Thyroid gland (tissue), 4 donors: Measurements from ENCODE around the gene LCE5A. TPM values are rescaled to one million over a fixed set of nuclear protein-coding genes. Genes with fewer than 3 reads are reported as not detected.
"Not testable (repeated sequence)": the region's sequence is repeated elsewhere in the genome, so short reads cannot be mapped to it uniquely, and the experiment has no call there.

ENCODE experiments used
- DNase-seq, 2 donors: peaks; one replicate each; pipeline ENCODE4 v3.0.0-alpha.2; 2019
- H3K27ac ChIP-seq, 3 donors: fragments of 200-600 bp; sonication (generic); 1 replicate in 2 of 3; 2 replicates in 1 of 3; pipeline ENCODE4 v1.5.1; 2016 to 2019; ENCODE audit warnings: mild to moderate bottlenecking in 1 of 3, moderate library complexity in 1 of 3
- H3K27me3 ChIP-seq: fragments of 200-600 bp; sonication (generic); one replicate; pipeline ENCODE4 v1.5.1; 2019
- H3K36me3 ChIP-seq, 2 donors: fragments of 200-600 bp; sonication (generic); one replicate each; pipeline ENCODE4 v1.5.1; 2016 to 2019
- H3K4me1 ChIP-seq, 2 donors: fragments of 200-600 bp; sonication (generic); one replicate each; pipeline ENCODE4 v1.5.1; 2017 to 2019
- H3K4me3 ChIP-seq, 3 donors: fragments of 200-600 bp; sonication (generic); replicated peaks in 1 of 3; 1 replicate in 2 of 3; 2 replicates in 1 of 3; pipeline ENCODE4 v1.5.1; 2016; ENCODE audit warnings: mild to moderate bottlenecking in 1 of 3
- H3K9me3 ChIP-seq: fragments of 200-600 bp; sonication (generic); one replicate; pipeline ENCODE4 v1.5.1; 2017
- CTCF ChIP-seq, 6 experiments: fragments of 200-600 bp in 3 of 6; fragments of 450-650 bp in 3 of 6; sonication (generic) in 3 of 6; IDR thresholded peaks; one replicate each; pipeline ENCODE4 v1.5.1; 2016 to 2019; ENCODE audit warnings: antibody characterized with exemption in 6 of 6, mild to moderate bottlenecking in 2 of 6, inconsistent platforms in 1 of 6, moderate library complexity in 1 of 6
- POLR2A ChIP-seq, 2 donors: fragments of 450-650 bp; IDR thresholded peaks; one replicate each; pipeline ENCODE4 v1.6.1; 2017; ENCODE audit warnings: antibody characterized with exemption in 2 of 2, mild to moderate bottlenecking in 2 of 2, moderate library complexity in 1 of 2
- WGBS, 2 donors: methylation state at CpG; one replicate each; pipeline ENCODE4 v1.1.5; 2017; 5-methylcytosine and 5-hydroxymethylcytosine counted together
- intact Hi-C: fragments of 100-400 bp; cut with DNase I; formaldehyde crosslinking; loops from one replicate; pipeline ENCODE4 v1.15.1; 2023
- total RNA-seq, 4 donors: library from RNA; depleted of rRNA; stranded (reverse); fragments of >200 nt; gene quantifications; one replicate each; pipeline ENCODE4 v1.2.3, GENCODE V29; 2016

LCE5A gene
- total RNA-seq, 4 donors from 2014 or later: not detected

- Histone ChIP-seq H3K9me3 (no peaks in the 10 kb centered on the region), H3K27me3 (no peaks in the 10 kb centered on the region), H3K4me1 (no peaks in the 10 kb centered on the region), H3K27ac (no peak overlapping the region), H3K36me3 (no peaks in the 10 kb centered on the region), H3K4me3 (no peak overlapping the region)
- peak; percentile 12 to 18 for DNase-seq
- TF ChIP-seq POLR2A (IDR thresholded peaks at IDR 0.05) (no peak), CTCF (IDR thresholded peaks at IDR 0.05) (peak in 1 of 6 experiments; percentile 32)
- WGBS, 2 donors: 61 to 63% methylated on average over 9 to 10 of the region's 10 CpGs
- intact Hi-C loops: no loop called here
These were observed 30.6 kb upstream of the LCE5A start for GRCh38 chr1:152479792-152480595.

GRCh38 chr1:152481869-152482664 is 28.5 kb upstream of the LCE5A start:
- Histone ChIP-seq H3K36me3 (no peaks in the 10 kb centered on the region), H3K4me3 (no peak overlapping the region), H3K9me3 (no peaks in the 10 kb centered on the region), H3K4me1 (no peaks in the 10 kb centered on the region), H3K27me3 (no peaks in the 10 kb centered on the region), H3K27ac (no peak overlapping the region)
- 55 to 63% methylated on average over 8 of the region's 8 CpGs for WGBS, 2 donors
- TF ChIP-seq POLR2A (IDR thresholded peaks at IDR 0.05): no peak
- no peak for TF ChIP-seq CTCF (IDR thresholded peaks at IDR 0.05)
- peak; percentile 17 to 25 for DNase-seq
- intact Hi-C loops: no loop called here

- Histone ChIP-seq H3K27ac (no peak overlapping the region), H3K36me3 (no peaks in the 10 kb centered on the region), H3K9me3 (no peaks in the 10 kb centered on the region), H3K4me3 (no peak overlapping the region), H3K4me1 (no peaks in the 10 kb centered on the region), H3K27me3 (no peaks in the 10 kb centered on the region)
- TF ChIP-seq CTCF (IDR thresholded peaks at IDR 0.05) (peak in 1 of 6 experiments; percentile 25), POLR2A (IDR thresholded peaks at IDR 0.05) (no peak)
- no peak for DNase-seq
- intact Hi-C loops: no loop called here
- 76 to 84% methylated on average over 3 of the region's 3 CpGs for WGBS, 2 donors
These were observed 24.1 kb upstream of the LCE5A start for GRCh38 chr1:152486400-152487006.

GRCh38 chr1:152487871-152488270 is 22.7 kb upstream of the LCE5A start:
- intact Hi-C loops: no loop called here
- 77 to 78% methylated on average over 2 of the region's 2 CpGs for WGBS, 2 donors

GRCh38 chr1:152491537-152491936 is 19.1 kb upstream of the LCE5A start:
- H3K4me3 ChIP-seq, H3K4me1 ChIP-seq, intact Hi-C loops, H3K27me3 ChIP-seq, H3K9me3 ChIP-seq, H3K36me3 ChIP-seq, H3K27ac ChIP-seq, DNase-seq: not testable (repeated sequence)

More at GRCh38 chr1:152487871-152488270, 22.7 kb upstream of the LCE5A start:
- Histone ChIP-seq H3K9me3 (no peaks in the 10 kb centered on the region), H3K4me1 (no peaks in the 10 kb centered on the region), H3K27ac (no peak overlapping the region), H3K4me3 (no peak overlapping the region), H3K27me3 (no peaks in the 10 kb centered on the region), H3K36me3 (no peaks in the 10 kb centered on the region)
- DNase-seq: no peak
- no peak for TF ChIP-seq POLR2A (IDR thresholded peaks at IDR 0.05)
